Neural cell (in vitro differentiated cells): ENCODE data around the gene HK1.

ENCODE experiments used
- EP300 ChIP-seq: fragments of 450-650 bp; conservative IDR thresholded peaks from 2 replicates; pipeline ENCODE4 v1.6.1; 2014; ENCODE audit warnings: antibody characterized with exemption, mild to moderate bottlenecking, moderate library complexity; ENCODE audit not compliant: poor library complexity, severe bottlenecking
- EZH2 ChIP-seq: fragments of 200-600, 300-800 bp; shearing (Covaris generic), sonication (generic); IDR thresholded peaks from 2 replicates; pipeline ENCODE4 v1.6.1; 2014; ENCODE audit warnings: antibody characterized with exemption, low read length, borderline replicate concordance, mild to moderate bottlenecking; ENCODE audit not compliant: insufficient read depth, poor library complexity, severe bottlenecking
- MXI1 ChIP-seq: fragments of 450-650 bp; conservative IDR thresholded peaks from 2 replicates; pipeline ENCODE4 v1.6.1; 2014; ENCODE audit warnings: antibody characterized with exemption, mild to moderate bottlenecking; ENCODE audit not compliant: poor library complexity, severe bottlenecking
- POLR2AphosphoS5 ChIP-seq: IDR thresholded peaks from 2 replicates; pipeline ENCODE4 v1.6.1; 2012
- RAD21 ChIP-seq: fragments of 450-650 bp; conservative IDR thresholded peaks from 2 replicates; pipeline ENCODE4 v1.6.1; 2014; ENCODE audit warnings: antibody characterized with exemption, mild to moderate bottlenecking, moderate library complexity
- REST ChIP-seq: IDR thresholded peaks from 2 replicates; pipeline ENCODE4 v1.6.1; 2012; ENCODE audit warnings: borderline replicate concordance
- SMC3 ChIP-seq: fragments of 450-650 bp; conservative IDR thresholded peaks from 2 replicates; pipeline ENCODE4 v1.6.1; 2014; ENCODE audit warnings: antibody characterized with exemption, mild to moderate bottlenecking, moderate library complexity; ENCODE audit not compliant: poor library complexity
- TAF1 ChIP-seq: IDR thresholded peaks from 2 replicates; pipeline ENCODE4 v1.6.1; 2012; ENCODE audit warnings: low read depth
- TF ChIP-seq, protein P1 (sequence below): fragments of 450-650 bp; IDR thresholded peaks from 2 replicates; pipeline ENCODE4 v1.5.1; 2014; ENCODE audit warnings: antibody characterized with exemption, mild to moderate bottlenecking, moderate library complexity; ENCODE audit not compliant: poor library complexity, severe bottlenecking

- TF ChIP-seq, protein P1, sequence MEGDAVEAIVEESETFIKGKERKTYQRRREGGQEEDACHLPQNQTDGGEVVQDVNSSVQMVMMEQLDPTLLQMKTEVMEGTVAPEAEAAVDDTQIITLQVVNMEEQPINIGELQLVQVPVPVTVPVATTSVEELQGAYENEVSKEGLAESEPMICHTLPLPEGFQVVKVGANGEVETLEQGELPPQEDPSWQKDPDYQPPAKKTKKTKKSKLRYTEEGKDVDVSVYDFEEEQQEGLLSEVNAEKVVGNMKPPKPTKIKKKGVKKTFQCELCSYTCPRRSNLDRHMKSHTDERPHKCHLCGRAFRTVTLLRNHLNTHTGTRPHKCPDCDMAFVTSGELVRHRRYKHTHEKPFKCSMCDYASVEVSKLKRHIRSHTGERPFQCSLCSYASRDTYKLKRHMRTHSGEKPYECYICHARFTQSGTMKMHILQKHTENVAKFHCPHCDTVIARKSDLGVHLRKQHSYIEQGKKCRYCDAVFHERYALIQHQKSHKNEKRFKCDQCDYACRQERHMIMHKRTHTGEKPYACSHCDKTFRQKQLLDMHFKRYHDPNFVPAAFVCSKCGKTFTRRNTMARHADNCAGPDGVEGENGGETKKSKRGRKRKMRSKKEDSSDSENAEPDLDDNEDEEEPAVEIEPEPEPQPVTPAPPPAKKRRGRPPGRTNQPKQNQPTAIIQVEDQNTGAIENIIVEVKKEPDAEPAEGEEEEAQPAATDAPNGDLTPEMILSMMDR: no peak
- TF ChIP-seq EP300 (no peak), POLR2AphosphoS5 (no peak), EZH2 (no peak), SMC3 (no peak), TAF1 (no peak), REST (no peak), RAD21 (no peak), MXI1 (no peak)
Observed at GRCh38 chr10:69443354-69443753, 165.1 kb downstream of the HK1 start.
